Pancreas (tissue), 10 donors: ENCODE measurements around the gene P2RY11. TPM values are rescaled to one million over a fixed set of nuclear protein-coding genes. Genes with fewer than 3 reads are reported as not detected.

Experiments
- ATAC-seq, 4 donors: fragments of 200-7000 bp; cut with Tn5 transposase; one replicate each; pipeline versions ENCODE4 v1.8.0 to v1.9.1; 2020; ENCODE audit warnings: mild to moderate bottlenecking in 4 of 4, moderate library complexity in 4 of 4
- DNase-seq, 6 donors: peaks; one replicate each; pipeline ENCODE4 v3.0.0-alpha.2; 2020
- FAIRE-seq: peaks from 2 replicates; lab custom pipeline; 2012; peaks lifted over from hg19 to GRCh38; lab: Jason Lieb, UNC
- H3K27ac ChIP-seq, 4 donors: fragments of 200-600 bp; sonication (generic); 1 replicate in 3 of 4; 2 replicates in 1 of 4; pipeline versions ENCODE4 v1.5.0 to v1.8.0; 2020
- H3K27me3 ChIP-seq, 4 donors: fragments of 200-600 bp; one replicate each; pipeline ENCODE4 v1.8.0; 2021
- H3K36me3 ChIP-seq, 3 donors: fragments of 200-600 bp; sonication (generic) in 1 of 3; one replicate each; pipeline versions ENCODE4 v1.5.0 to v1.8.0; 2020 to 2021
- H3K4me1 ChIP-seq, 3 donors: fragments of 200-600 bp; one replicate each; pipeline ENCODE4 v1.8.0; 2021
- H3K4me3 ChIP-seq, 4 donors: fragments of 200-600 bp; sonication (generic) in 2 of 4; one replicate each; pipeline versions ENCODE4 v1.5.0 to v1.8.0; 2020 to 2021
- H3K9me3 ChIP-seq, 4 donors: fragments of 200-600 bp; one replicate each; pipeline ENCODE4 v1.8.0; 2021
- CTCF ChIP-seq, 4 donors: fragments of 200-600 bp; sonication (generic) in 3 of 4; IDR thresholded peaks; one replicate each; pipeline versions ENCODE4 v1.5.0 to v1.8.0; 2021; ENCODE audit warnings: antibody characterized with exemption in 4 of 4
- WGBS, 2 donors: extraction: QIAGEN DNeasy Blood & Tissue Kit; methylation state at CpG; one replicate each; pipeline ENCODE4 v1.1.7; 2013; 5-methylcytosine and 5-hydroxymethylcytosine counted together
- intact Hi-C, 3 donors: fragments of 100-400 bp; cut with DNase I; formaldehyde crosslinking; loops; one replicate each; pipeline versions ENCODE4 v1.11.1 to v1.14.2; 2022
- polyA plus RNA-seq, 2 donors: library from polyadenylated mRNA; stranded (reverse); fragments of 200-250 nt; gene quantifications; one replicate each; pipeline ENCODE4 v1.2.3, GENCODE V29; 2013
- total RNA-seq, 6 donors: library from RNA; stranded (reverse); fragmentation: NEBNext Ultra II Directional in 4 of 6; extraction: Animal tissue kit (Norgen Biotek cat#: 25700) in 4 of 6; gene quantifications; one replicate each; pipeline versions ENCODE4 v1.2.1 to v1.2.4, GENCODE V29; 2021 to 2023
- donor health status: healthy with polysubstance abuse.
- donor health status: DM: no; HTN: no; CAD: no; lungs with moderate emphysema.
- donor health status: DM: no; HTN: no; CAD: no.
- donor health status: control.
- donor health status: control.
- donor health status: Bipolar disorder and iron deficiency.
- donor health status: DM: yes; HTN: yes; CAD: no.
- donor health status: DM: no; HTN: no; CAD: no.
- donor health status: DM: no; HTN: no; CAD: no.
- donor health status: DM: yes; HTN: yes; CAD: no.

The P2RY11 gene
- total and polyA plus RNA-seq, 8 donors, result 2.5 to 17.4 (median 7.1) TPM

GRCh38 chr19:10163536-10163935 lies 52.0 kb downstream of the P2RY11 start:
- FAIRE-seq (no peak), DNase-seq (no peak), ATAC-seq (no peak)
- WGBS, 2 donors, result 90 to 98% methylated on average over 3 of the region's 3 CpGs
- TF ChIP-seq CTCF (IDR thresholded peaks at IDR 0.05), result no peak
- H3K4me1 ChIP-seq, result no peaks in the 10 kb centered on the region
- intact Hi-C loops, result no loop called here
- H3K27me3 ChIP-seq, result no peaks in the 10 kb centered on the region
- peaks cover 0 to 24% (median 17%) of the 10 kb centered on the region in 3 donors for H3K36me3 ChIP-seq
- no peak overlapping the region for H3K27ac ChIP-seq
- H3K9me3 ChIP-seq, result no peaks in the 10 kb centered on the region
- no peak overlapping the region for H3K4me3 ChIP-seq

Other genes with a start within 250 kb of the P2RY11 start
- gene OLFM2, start 175.2 kb upstream of the P2RY11 start, total RNA-seq, result 10 to 100 TPM in 2 of 6 donors, 1 to 10 TPM in 4; 2.4 to 10.6 (median 6.6) TPM
- 10 to 100 TPM; 12.4 to 27.4 TPM for gene OLFM2, start 175.2 kb upstream of the P2RY11 start, polyA plus RNA-seq
- gene COL5A3, start 101.2 kb upstream of the P2RY11 start, total RNA-seq, result 1 to 10 TPM; 1.0 to 4.0 (median 2.0) TPM
- gene COL5A3, start 101.2 kb upstream of the P2RY11 start, polyA plus RNA-seq, result 1 to 10 TPM; 6.4 to 8.7 TPM
- not detected for gene RDH8, start 98.2 kb upstream of the P2RY11 start, total RNA-seq
- gene RDH8, start 98.2 kb upstream of the P2RY11 start, polyA plus RNA-seq, result not detected
- 10 to 100 TPM in 5 of 6 donors, 1 to 10 TPM in 1; 7.9 to 19.9 (median 14.5) TPM for gene SHFL, start 25.4 kb upstream of the P2RY11 start, total RNA-seq
- gene SHFL, start 25.4 kb upstream of the P2RY11 start, polyA plus RNA-seq, result 10 to 100 TPM; 39.6 to 41.0 TPM
- 1 to 10 TPM in 1 of 6 donors, under 1 TPM in 5; 0.12 to 1.1 (median 0.74) TPM for gene ANGPTL6, start 9.0 kb upstream of the P2RY11 start, total RNA-seq
- 1 to 10 TPM; 1.2 to 1.7 TPM for gene ANGPTL6, start 9.0 kb upstream of the P2RY11 start, polyA plus RNA-seq
- gene PPAN, start 5.3 kb upstream of the P2RY11 start, total RNA-seq, result 10 to 100 TPM in 5 of 6 donors, 1 to 10 TPM in 1; 9.3 to 32.0 (median 15.8) TPM
- 10 to 100 TPM; 55.9 to 67.9 TPM for gene PPAN, start 5.3 kb upstream of the P2RY11 start, polyA plus RNA-seq
- 100 to 1,000 TPM; 146 to 215 (median 181) TPM for gene EIF3G, start 8.2 kb downstream of the P2RY11 start, total RNA-seq
- gene EIF3G, start 8.2 kb downstream of the P2RY11 start, polyA plus RNA-seq, result 100 to 1,000 TPM; 169 to 228 TPM
- gene DNMT1, start 83.3 kb downstream of the P2RY11 start, total RNA-seq, result 10 to 100 TPM; 11.4 to 27.5 (median 15.4) TPM
- gene DNMT1, start 83.3 kb downstream of the P2RY11 start, polyA plus RNA-seq, result 10 to 100 TPM; 26.4 to 28.7 TPM
- gene S1PR2, start 119.6 kb downstream of the P2RY11 start, total RNA-seq, result 1 to 10 TPM; 1.9 to 4.8 (median 3.0) TPM
- 1 to 10 TPM; 1.6 to 2.0 TPM for gene S1PR2, start 119.6 kb downstream of the P2RY11 start, polyA plus RNA-seq
- 10 to 100 TPM in 4 of 6 donors, 1 to 10 TPM in 2; 9.9 to 17.6 (median 14.9) TPM for gene MRPL4, start 140.5 kb downstream of the P2RY11 start, total RNA-seq
- gene MRPL4, start 140.5 kb downstream of the P2RY11 start, polyA plus RNA-seq, result 10 to 100 TPM; 23.5 to 34.4 TPM
- gene ICAM1, start 159.4 kb downstream of the P2RY11 start, total RNA-seq, result 10 to 100 TPM in 2 of 6 donors, 1 to 10 TPM in 4; 2.2 to 32.4 (median 5.7) TPM
- 10 to 100 TPM in 1 of 2 donors, 1 to 10 TPM in 1; 7.2 to 13.5 TPM for gene ICAM1, start 159.4 kb downstream of the P2RY11 start, polyA plus RNA-seq
- gene ICAM4, start 175.3 kb downstream of the P2RY11 start, total RNA-seq, result under 1 TPM in 5 of 6 donors, not detected in 1; 0.13 to 0.56 (median 0.20) TPM
- under 1 TPM in 1 of 2 donors, not detected in 1; 0.27 TPM for gene ICAM4, start 175.3 kb downstream of the P2RY11 start, polyA plus RNA-seq
- gene ICAM5, start 178.3 kb downstream of the P2RY11 start, total RNA-seq, result under 1 TPM in 5 of 6 donors, not detected in 1; 0.08 to 0.22 (median 0.17) TPM
- gene ICAM5, start 178.3 kb downstream of the P2RY11 start, polyA plus RNA-seq, result under 1 TPM; 0.26 to 0.30 TPM
- gene ZGLP1, start 198.1 kb downstream of the P2RY11 start, total RNA-seq, result 1 to 10 TPM in 4 of 6 donors, under 1 TPM in 2; 0.91 to 3.0 (median 1.5) TPM
- gene ZGLP1, start 198.1 kb downstream of the P2RY11 start, polyA plus RNA-seq, result 10 to 100 TPM; 37.6 to 44.0 TPM
- gene FDX2, start 204.3 kb downstream of the P2RY11 start, total RNA-seq, result 10 to 100 TPM in 2 of 6 donors, 1 to 10 TPM in 4; 5.5 to 10.9 (median 8.7) TPM
- gene FDX2, start 204.3 kb downstream of the P2RY11 start, polyA plus RNA-seq, result 10 to 100 TPM; 25.0 to 30.3 TPM
- gene RAVER1, start 221.8 kb downstream of the P2RY11 start, total RNA-seq, result 10 to 100 TPM in 4 of 6 donors, 1 to 10 TPM in 2; 6.0 to 17.3 (median 13.6) TPM
- gene RAVER1, start 221.8 kb downstream of the P2RY11 start, polyA plus RNA-seq, result 1 to 10 TPM; 9.4 TPM
- 10 to 100 TPM in 1 of 6 donors, 1 to 10 TPM in 5; 5.7 to 13.8 (median 7.1) TPM for gene ICAM3, start 227.9 kb downstream of the P2RY11 start, total RNA-seq
- 1 to 10 TPM; 5.2 TPM for gene ICAM3, start 227.9 kb downstream of the P2RY11 start, polyA plus RNA-seq